Measurements from ENCODE around the gene TCF3. TPM values are rescaled to one million over a fixed set of nuclear protein-coding genes. Genes with fewer than 3 reads are reported as not detected.

The TCF3 gene
- total and polyA plus RNA-seq, 2 of the 8 experiments (the other 6 are each of a cell fraction or from before 2014, with no cell fraction given): 241 to 348 TPM

- TF ChIP-seq EP300 (IDR thresholded peaks at IDR 0.05; ENCODE audit: borderline replicate concordance in 1 of 2, low read depth in 2 of 2, low read length in 2 of 2) (no peak), ATF2 (IDR thresholded peaks at IDR 0.05; ENCODE audit: low read length) (no peak), ASH2L (IDR thresholded peaks at IDR 0.05; ENCODE audit: low read length) (no peak), BCL11A (IDR thresholded peaks at IDR 0.05; ENCODE audit: low read depth in 2 of 2, low read length in 2 of 2) (no peak), TAF7 (optimal IDR thresholded peaks at IDR 0.05; ENCODE audit: borderline replicate concordance, low read depth, low read length) (no peak), JUND (IDR thresholded peaks at IDR 0.05; ENCODE audit: low read length) (no peak), ZNF274 (IDR thresholded peaks at IDR 0.05; ENCODE audit: borderline replicate concordance, extremely low read depth, low read length) (no peak)
Measured at GRCh38 chr19:1654178-1654792, 1.9 kb upstream of the TCF3 start (continued).

Data from H1 (cell line).